GM12865 (cell line): ENCODE results near the gene FAT1.

Experiments
- DNase-seq: peaks from one replicate; pipeline ENCODE4 v3.0.0; 2010; ENCODE audit warnings: low read depth
- H3K4me3 ChIP-seq: 2 replicates; pipeline ENCODE4 v1.5.1; 2011; ENCODE audit warnings: mild to moderate bottlenecking, low read depth, low read length, control low read depth
- CTCF ChIP-seq: IDR thresholded peaks from 2 replicates; pipeline ENCODE4 v1.5.1; 2011; ENCODE audit warnings: low read length, control low read depth, low read depth, inconsistent platforms; ENCODE audit not compliant: insufficient read depth; ENCODE audit errors: missing control alignments

Gene FAT1

GRCh38 chr4:186699881-186700397, 23.7 kb downstream of the FAT1 start:
- TF ChIP-seq CTCF, result no peak
- no peak overlapping the region for H3K4me3 ChIP-seq
- DNase-seq, result no peak

DNA sequence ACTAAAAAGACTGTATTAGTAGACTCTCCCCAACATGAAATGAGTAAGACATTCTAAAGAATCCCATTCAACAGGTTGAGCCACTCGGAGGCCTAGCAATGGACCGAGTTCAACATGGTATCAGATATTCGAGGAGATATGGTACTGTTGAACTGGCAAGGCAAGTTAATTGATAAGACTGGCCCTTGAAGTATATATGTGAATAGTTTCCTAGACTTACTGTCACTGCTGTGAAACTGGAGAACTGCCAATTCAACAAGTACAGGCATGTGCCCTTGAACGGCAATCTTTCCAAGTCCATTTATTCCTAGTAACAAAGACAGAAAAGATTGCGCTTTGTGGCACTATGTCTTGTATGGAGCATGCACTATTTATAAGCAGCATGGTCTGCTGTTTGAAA, 24.4 kb downstream of the FAT1 start:
- DNase-seq, result no peak
- no peak for TF ChIP-seq CTCF

DNA sequence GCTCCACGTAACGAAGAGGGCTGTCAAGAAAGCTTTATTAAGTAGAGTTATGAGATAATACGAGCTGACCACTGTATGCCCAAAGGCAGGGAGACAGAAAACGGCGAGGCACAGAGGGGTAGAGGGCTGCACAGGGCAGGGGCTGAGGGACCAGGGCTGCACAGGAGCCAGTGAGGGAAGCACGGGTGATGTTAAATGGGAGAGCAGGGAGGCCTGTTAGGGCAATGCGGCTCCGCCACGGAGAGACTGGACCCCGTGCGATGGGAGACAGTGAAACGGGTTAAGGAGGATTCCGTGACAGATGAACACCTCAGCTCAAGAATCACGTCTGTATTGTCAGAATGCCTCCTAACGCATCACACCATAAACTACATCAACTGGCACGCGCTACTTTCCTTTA, 25.1 kb downstream of the FAT1 start:
- no peak overlapping the region for H3K4me3 ChIP-seq
- no peak for TF ChIP-seq CTCF
- DNase-seq, result no peak

More for the DNA sequence above, 24.4 kb downstream of the FAT1 start:
- no peak overlapping the region for H3K4me3 ChIP-seq

DNA sequence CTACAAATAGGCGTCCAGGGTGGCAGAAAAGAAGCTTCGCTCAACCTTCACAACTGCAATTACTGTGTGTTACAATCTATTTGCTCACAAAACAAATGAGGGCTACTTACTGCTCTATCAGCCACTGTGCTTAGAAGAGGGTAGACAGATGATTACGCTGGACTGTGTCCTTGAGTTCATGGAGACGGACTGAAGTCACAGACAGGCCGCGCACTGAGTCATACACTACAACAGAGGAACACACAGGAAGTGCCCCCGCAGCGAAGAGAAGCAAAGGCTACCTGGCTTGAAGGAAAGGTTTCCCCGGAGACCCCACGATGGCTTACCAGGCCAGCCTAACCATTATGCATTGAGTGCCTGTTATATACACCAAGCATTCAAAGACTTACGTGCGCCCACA, 25.6 kb downstream of the FAT1 start:
- no peak for DNase-seq
- no peak for TF ChIP-seq CTCF

DNA sequence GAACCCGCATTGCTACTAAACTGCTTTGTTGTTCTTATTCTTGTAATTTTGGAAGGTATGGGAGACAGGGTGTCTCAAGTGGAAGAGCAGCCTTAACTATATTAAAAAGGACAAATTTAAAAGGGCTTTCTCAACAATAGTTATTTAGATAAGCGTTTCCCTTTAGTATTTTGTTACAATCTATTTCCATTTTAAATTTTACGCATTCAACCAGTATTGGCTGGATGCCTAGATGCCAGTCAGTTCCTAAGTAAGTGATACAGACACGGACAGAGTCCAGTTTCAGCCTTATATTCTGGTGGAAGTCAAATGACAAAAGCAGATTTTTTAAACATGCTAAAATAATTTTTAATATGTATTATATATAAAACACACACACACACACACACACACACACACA, 28.3 kb downstream of the FAT1 start:
- H3K4me3 ChIP-seq, result no peak overlapping the region
- no peak for TF ChIP-seq CTCF
- no peak for DNase-seq

More for the DNA sequence above, 25.6 kb downstream of the FAT1 start:
- no peak overlapping the region for H3K4me3 ChIP-seq

GRCh38 chr4:186693894-186694293, 29.8 kb downstream of the FAT1 start:
- TF ChIP-seq CTCF, result no peak
- H3K4me3 ChIP-seq, result no peak overlapping the region
- no peak for DNase-seq

DNA sequence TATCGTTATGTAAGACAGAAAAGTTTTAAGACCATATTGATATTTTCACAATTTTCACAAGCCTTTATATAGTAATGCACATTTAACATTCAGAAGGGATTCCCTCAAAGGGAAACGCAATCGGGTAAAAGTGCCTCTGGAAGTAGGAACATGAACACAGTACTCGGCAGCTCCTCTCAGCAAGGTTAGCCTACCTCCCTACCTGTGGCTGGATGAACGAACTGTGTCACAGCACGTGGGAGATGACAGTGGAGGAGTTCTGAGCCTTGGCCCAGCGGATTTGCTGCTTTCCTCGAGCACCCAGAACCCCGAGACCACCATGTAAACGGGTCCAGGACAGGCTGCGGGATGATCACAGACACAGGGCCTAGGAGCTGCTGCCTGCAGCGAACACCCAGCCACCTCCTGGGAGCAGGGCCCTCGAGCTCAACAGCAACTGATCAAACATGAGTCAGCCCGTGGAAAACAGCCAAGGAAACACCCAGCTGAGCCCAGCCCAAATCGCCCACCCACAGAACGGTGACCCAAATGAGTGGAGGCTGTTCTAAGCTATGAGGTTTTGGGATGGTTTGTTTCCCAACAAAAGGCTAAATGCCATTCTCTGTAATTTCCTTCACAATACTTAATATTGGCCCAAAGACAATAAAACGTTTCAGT, 30.4 kb downstream of the FAT1 start:
- TF ChIP-seq CTCF, result no peak
- H3K4me3 ChIP-seq, result no peak overlapping the region
- no peak for DNase-seq
